GM12801 (cell line): ENCODE measurements around the gene MAPK13.

Experiments
- TF ChIP-seq, protein P1 (sequence below): IDR thresholded peaks from one replicate; pipeline ENCODE4 v1.5.1; 2011; ENCODE audit warnings: control low read depth; ENCODE audit not compliant: insufficient read length; ENCODE audit errors: extremely low read depth

The MAPK13 gene

DNA sequence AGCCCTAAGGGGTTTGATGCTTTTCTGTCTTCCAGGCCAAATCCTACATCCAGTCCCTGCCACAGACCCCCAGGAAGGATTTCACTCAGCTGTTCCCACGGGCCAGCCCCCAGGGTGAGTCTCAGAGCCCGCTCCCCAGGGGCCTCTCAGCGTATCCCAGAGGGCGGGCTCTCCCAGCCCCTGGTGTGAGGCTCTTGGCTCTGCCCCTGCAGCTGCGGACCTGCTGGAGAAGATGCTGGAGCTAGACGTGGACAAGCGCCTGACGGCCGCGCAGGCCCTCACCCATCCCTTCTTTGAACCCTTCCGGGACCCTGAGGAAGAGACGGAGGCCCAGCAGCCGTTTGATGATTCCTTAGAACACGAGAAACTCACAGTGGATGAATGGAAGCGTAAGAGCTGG, 8.4 kb downstream of the MAPK13 start:
- TF ChIP-seq, protein P1, sequence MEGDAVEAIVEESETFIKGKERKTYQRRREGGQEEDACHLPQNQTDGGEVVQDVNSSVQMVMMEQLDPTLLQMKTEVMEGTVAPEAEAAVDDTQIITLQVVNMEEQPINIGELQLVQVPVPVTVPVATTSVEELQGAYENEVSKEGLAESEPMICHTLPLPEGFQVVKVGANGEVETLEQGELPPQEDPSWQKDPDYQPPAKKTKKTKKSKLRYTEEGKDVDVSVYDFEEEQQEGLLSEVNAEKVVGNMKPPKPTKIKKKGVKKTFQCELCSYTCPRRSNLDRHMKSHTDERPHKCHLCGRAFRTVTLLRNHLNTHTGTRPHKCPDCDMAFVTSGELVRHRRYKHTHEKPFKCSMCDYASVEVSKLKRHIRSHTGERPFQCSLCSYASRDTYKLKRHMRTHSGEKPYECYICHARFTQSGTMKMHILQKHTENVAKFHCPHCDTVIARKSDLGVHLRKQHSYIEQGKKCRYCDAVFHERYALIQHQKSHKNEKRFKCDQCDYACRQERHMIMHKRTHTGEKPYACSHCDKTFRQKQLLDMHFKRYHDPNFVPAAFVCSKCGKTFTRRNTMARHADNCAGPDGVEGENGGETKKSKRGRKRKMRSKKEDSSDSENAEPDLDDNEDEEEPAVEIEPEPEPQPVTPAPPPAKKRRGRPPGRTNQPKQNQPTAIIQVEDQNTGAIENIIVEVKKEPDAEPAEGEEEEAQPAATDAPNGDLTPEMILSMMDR: no peak

DNA sequence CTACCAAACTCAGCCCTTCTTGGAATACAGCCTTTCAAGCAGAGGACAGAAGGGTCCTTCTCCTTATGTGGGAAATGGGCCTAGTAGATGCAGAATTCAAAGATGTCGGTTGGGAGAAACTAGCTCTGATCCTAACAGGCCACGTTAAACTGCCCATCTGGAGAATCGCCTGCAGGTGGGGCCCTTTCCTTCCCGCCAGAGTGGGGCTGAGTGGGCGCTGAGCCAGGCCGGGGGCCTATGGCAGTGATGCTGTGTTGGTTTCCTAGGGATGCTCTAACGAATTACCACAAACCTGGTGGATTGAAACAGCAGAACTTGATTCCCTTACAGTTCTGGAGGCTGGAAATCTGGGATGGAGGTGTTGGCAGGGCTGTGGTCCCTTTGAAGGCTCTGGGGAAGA, 9.1 kb downstream of the MAPK13 start:
- TF ChIP-seq, protein P1: no peak

DNA sequence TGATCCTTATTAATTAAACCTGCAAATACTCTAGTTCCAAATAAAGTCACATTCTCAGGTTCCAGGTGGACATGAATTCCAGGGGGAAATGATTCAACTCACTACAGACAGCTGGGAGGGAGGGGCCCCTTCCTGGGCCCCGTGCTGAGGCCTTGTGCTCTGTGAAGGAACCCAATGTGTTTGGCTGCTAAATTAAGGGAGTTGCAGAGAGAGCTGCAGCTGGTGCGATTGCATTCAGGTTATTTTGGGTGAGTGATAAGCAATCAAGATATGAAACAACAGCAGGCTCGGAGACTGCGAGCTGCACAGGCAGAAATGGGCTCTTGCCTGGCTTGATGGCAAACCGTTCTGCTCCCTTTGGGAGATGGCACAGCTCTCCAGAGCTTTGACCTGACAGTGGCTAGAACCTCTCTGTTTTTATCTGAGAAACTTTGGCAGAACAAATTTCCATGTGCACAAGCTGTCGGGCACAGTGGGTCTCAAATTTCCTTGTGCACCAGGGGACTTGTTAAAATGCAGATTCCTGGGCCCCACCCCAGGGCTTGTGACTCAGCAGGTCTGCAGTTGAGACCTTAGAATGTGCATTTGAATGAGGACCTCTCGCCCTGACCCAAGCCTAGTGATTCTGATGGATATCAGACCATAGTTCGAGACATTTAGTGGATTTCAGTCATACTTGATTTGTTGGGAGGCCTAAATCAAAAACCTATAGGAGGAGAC, 9.8 kb downstream of the MAPK13 start:
- TF ChIP-seq, protein P1: no peak

DNA sequence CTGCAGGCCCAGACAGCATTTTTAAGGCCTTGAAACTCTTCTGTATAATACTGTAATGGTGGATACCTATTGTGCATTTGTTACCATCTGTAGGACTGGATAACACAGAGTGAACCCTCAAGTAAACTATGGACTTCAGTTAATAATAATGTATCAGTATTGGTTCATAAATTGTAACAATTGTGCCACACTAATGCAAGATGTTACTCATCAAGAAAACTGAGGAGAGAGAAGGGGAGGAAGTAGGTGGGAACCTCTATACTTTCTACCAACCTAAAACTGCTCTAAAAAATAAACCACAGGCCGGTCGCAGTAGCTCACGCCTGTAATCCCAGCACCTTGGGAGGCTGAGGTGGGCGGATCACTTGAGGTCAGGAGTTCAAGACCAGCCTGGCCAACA, 10.8 kb downstream of the MAPK13 start:
- TF ChIP-seq, protein P1: no peak

DNA sequence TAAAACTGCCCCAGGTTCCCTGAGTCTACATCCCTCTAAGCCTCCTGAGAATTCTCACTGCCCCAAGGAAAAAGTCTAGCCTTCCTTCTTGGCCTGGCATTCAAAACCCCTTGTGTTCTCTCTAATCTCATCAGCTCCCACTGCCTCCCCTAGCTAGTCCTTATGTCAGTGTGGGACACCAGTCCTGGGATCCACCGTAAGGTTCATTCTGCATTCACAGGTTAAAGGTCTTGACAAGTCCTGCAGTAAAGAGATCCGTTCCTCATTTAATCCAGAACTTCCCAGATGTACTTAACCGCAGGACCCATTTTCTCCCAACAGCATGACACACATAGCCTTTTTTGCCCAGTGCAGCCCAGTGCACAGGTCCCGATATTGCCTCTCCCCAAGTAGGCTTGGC, 11.6 kb downstream of the MAPK13 start:
- TF ChIP-seq, protein P1: no peak

DNA sequence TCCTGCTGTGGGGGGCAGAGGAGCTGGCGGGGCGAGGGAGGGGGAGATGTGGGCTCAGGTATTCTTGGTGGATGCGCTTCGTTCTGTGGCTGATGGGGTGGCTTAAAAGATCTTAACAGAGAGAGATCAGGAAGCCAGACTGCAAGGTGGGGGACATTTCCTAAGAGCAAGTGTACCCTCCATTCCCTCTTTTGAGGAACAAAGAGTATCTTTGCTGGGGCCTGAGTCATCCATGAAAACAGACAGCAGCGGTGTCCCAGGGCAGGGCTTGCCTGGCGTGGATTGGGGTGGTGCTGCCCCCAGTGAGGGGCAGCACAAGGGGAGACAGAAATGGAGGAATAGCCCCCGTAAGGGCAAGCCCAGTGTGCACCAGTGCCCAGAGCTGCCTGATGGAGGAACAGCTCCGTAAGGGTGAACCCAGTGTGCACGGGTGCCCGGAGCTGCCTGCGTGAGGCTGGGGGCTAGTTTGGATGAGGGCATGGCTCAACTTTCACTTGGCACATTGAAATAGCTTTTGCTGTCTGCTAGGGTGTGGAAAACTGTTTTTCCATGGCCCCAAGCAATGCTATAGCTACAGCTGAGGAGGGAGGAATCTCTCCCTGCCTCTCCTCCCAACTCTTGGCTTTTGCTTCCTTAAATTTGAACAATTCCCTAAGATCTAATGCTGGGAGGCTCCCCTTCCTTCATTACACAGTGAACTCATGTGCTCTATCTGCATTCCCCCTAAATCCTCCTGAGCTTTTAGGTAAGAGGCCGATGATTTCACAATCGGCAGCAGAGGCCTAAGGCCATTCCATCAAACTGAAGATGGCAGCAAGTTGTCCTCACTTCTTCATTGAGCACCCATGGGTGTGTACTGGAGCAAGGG, 12.9 kb downstream of the MAPK13 start:
- TF ChIP-seq, protein P1: no peak

DNA sequence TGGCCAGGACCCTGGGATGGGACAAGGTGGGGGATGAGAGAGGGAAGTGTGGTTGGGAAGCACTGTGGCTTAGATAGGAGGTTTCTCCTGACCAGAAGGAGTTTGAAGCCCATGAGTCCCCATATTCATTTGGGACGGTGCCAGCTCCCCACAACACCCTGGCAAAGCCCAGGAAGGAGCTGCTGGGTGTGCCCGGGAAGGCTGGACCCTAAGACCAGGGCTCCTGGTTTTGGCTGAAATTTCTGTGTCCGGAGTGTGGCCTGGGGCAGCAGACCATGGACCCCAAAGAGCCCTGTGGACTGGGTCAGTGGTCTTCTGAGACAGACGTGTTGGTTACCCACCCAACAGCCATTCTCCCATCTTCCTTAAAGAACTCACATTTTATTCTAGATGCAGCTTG, 15.2 kb downstream of the MAPK13 start:
- TF ChIP-seq, protein P1: no peak
